HepG2 (cell line): ENCODE data around the gene HNRNPL. TPM values are rescaled to one million over a fixed set of nuclear protein-coding genes. Genes with fewer than 3 reads are reported as not detected.
A peak's percentile ranks its signal among the peaks of the same experiment; 100 is the strongest.

Experiments
- DMTF1 ChIP-seq: sonication (generic); formaldehyde crosslinking; IDR thresholded peaks from 2 replicates; pipeline ENCODE4 v1.4.0; 2020; ENCODE audit warnings: mild to moderate bottlenecking, missing genetic modification reagents
- E2F2 ChIP-seq: sonication (generic); formaldehyde crosslinking; IDR thresholded peaks from 2 replicates; pipeline ENCODE4 v1.4.0; 2020; ENCODE audit warnings: missing genetic modification reagents, borderline replicate concordance
- HMGXB4 ChIP-seq, 2 experiments: sonication (generic) in 1 of 2; formaldehyde crosslinking in 1 of 2; IDR thresholded peaks; 2 replicates each; pipeline versions ENCODE4 v1.4.0 to v1.6.1; 2018 to 2020; ENCODE audit warnings: missing genetic modification reagents in 2 of 2, borderline replicate concordance in 1 of 2, low read depth in 1 of 2, mild to moderate bottlenecking in 1 of 2, missing biosample characterization in 1 of 2
- MXD1 ChIP-seq: sonication (generic); formaldehyde crosslinking; IDR thresholded peaks from 2 replicates; pipeline ENCODE4 v1.4.0; 2020; ENCODE audit warnings: mild to moderate bottlenecking, missing genetic modification reagents
- NFIC ChIP-seq: IDR thresholded peaks from 2 replicates; pipeline ENCODE4 v1.6.1; 2012; ENCODE audit warnings: mild to moderate bottlenecking, low read length, inconsistent platforms
- NR1H2 ChIP-seq: sonication (generic); formaldehyde crosslinking; IDR thresholded peaks from 2 replicates; pipeline ENCODE4 v1.8.1; 2022; ENCODE audit warnings: low read depth, missing genetic modification reagents, borderline replicate concordance
- RAD21 ChIP-seq: fragments of 450-650 bp; formaldehyde crosslinking; IDR thresholded peaks from 2 replicates; pipeline ENCODE4 v1.5.0; 2020; ENCODE audit warnings: mild to moderate bottlenecking
- RFXANK ChIP-seq: IDR thresholded peaks from 2 replicates; pipeline ENCODE4 v1.6.1; 2016
- ZHX2 ChIP-seq, 2 experiments: sonication (generic) in 1 of 2; formaldehyde crosslinking in 1 of 2; IDR thresholded peaks; 2 replicates each; pipeline versions ENCODE4 v1.6.1 to v1.9.0; 2014 to 2022; ENCODE audit warnings: antibody characterized with exemption in 1 of 2, borderline replicate concordance in 1 of 2, inconsistent platforms in 1 of 2, low read depth in 1 of 2, missing genetic modification reagents in 1 of 2
- ZNF264 ChIP-seq: sonication (generic); formaldehyde crosslinking; IDR thresholded peaks from 2 replicates; pipeline ENCODE4 v1.4.0; 2020; ENCODE audit warnings: missing genetic modification reagents
- ZNF331 ChIP-seq: sonication (generic); formaldehyde crosslinking; IDR thresholded peaks from 2 replicates; pipeline ENCODE4 v1.4.0; 2020; ENCODE audit warnings: missing genetic modification reagents
- ZNF556 ChIP-seq: sonication (generic); formaldehyde crosslinking; IDR thresholded peaks from 2 replicates; pipeline ENCODE4 v1.4.0; 2020; ENCODE audit warnings: mild to moderate bottlenecking, missing genetic modification reagents, borderline replicate concordance
- ZNF563 ChIP-seq: sonication (generic); formaldehyde crosslinking; IDR thresholded peaks from 2 replicates; pipeline ENCODE4 v1.8.0; 2022; ENCODE audit warnings: mild to moderate bottlenecking, moderate library complexity, missing genetic modification reagents
- ZNF75D ChIP-seq: sonication (generic); formaldehyde crosslinking; IDR thresholded peaks from 2 replicates; pipeline ENCODE4 v1.8.1; 2023; ENCODE audit warnings: missing genetic modification reagents, mild to moderate bottlenecking, borderline replicate concordance
- ZNF878 ChIP-seq: sonication (generic); formaldehyde crosslinking; IDR thresholded peaks from 2 replicates; pipeline ENCODE4 v1.8.1; 2023; ENCODE audit warnings: mild to moderate bottlenecking, missing genetic modification reagents, moderate library complexity
- polyA plus RNA-seq, 8 experiments: library from polyadenylated mRNA; depleted of rRNA in 3 of 8; stranded (reverse) in 7 of 8; unstranded in 1 of 8; fragments of >200 nt; fragmentation: Illumina TruSeq in 4 of 8; extraction: Trizol in 4 of 8; gene quantifications; 2 replicates each; pipeline versions ENCODE4 v1.2.1 to v1.2.3, GENCODE V29; 2011 to 2016; ENCODE audit warnings: low read depth in 4 of 8, missing spikeins in 1 of 8, mixed read lengths in 1 of 8; ENCODE audit not compliant: insufficient read depth in 1 of 8
- total RNA-seq, 5 experiments: library from RNA; depleted of rRNA; stranded (reverse); fragments of >200 nt; fragmentation: Illumina TruSeq; extraction: Trizol; gene quantifications; 2 replicates each; pipeline ENCODE4 v1.2.3, GENCODE V29; 2016; ENCODE audit warnings: low read depth in 1 of 5

HNRNPL gene
- total and polyA plus RNA-seq, 2 of the 13 experiments (the other 11 are each of a cell fraction or from before 2014, with no cell fraction given), result 156 to 278 TPM

- TF ChIP-seq E2F2 (CRISPR knock-in tag) (no peak; the same call in 1 of the 2 replicates), NFIC (no peak), RFXANK (CRISPR knock-in tag) (no peak), ZNF563 (CRISPR knock-in tag) (peak; percentile 88; the same call in 1 of the 2 replicates), ZHX2 (IDR thresholded peaks at IDR 0.05; ENCODE audit: low read depth) (no peak; the same call in 1 of the 2 replicates), ZHX2 (CRISPR knock-in tag; IDR thresholded peaks at IDR 0.05; ENCODE audit: borderline replicate concordance) (no peak), ZNF878 (CRISPR knock-in tag) (no peak), HMGXB4 (CRISPR knock-in tag; IDR thresholded peaks at IDR 0.05; ENCODE audit: borderline replicate concordance in 1 of 2, low read depth in 1 of 2) (peak in 1 of 2 experiments; percentile 23; a peak in 1 of 4 replicates), ZNF264 (no peak), MXD1 (CRISPR knock-in tag) (peak; percentile 52), ZNF556 (CRISPR knock-in tag) (no peak; the same call in 1 of the 2 replicates), DMTF1 (no peak), ZNF75D (CRISPR knock-in tag) (no peak), ZNF331 (CRISPR knock-in tag) (no peak; the same call in 1 of the 2 replicates), RAD21 (peak; percentile 23; the same call in 1 of the 2 replicates), NR1H2 (CRISPR knock-in tag) (no peak)
These were observed 483 bp downstream of the HNRNPL start (continued) for GRCh38 chr19:38849147-38849859.
